Type B pancreatic cell (in vitro differentiated cells): ENCODE measurements around the gene WDR59. TPM values are rescaled to one million over a fixed set of nuclear protein-coding genes. Genes with fewer than 3 reads are reported as not detected.

Experiments used
- DNase-seq: peaks from one replicate; pipeline ENCODE4 v3.0.0; 2021; ENCODE audit warnings: mixed read lengths; ENCODE audit not compliant: unreplicated experiment; ENCODE audit errors: extremely low spot score
- H3K27ac Mint-ChIP-seq: 2 replicates; pipeline ENCODE4 v1.8.0; 2021; ENCODE audit warnings: mild to moderate bottlenecking, mixed read lengths
- H3K27me3 Mint-ChIP-seq: 2 replicates; pipeline ENCODE4 v1.8.0; 2021; ENCODE audit warnings: mixed read lengths
- H3K36me3 Mint-ChIP-seq: 2 replicates; pipeline ENCODE4 v1.8.0; 2021; ENCODE audit warnings: mixed read lengths
- H3K4me1 Mint-ChIP-seq: one replicate; pipeline ENCODE4 v1.8.0; 2021; ENCODE audit warnings: mixed read lengths; ENCODE audit not compliant: unreplicated experiment
- H3K4me3 Mint-ChIP-seq: 2 replicates; pipeline ENCODE4 v1.8.0; 2021; ENCODE audit warnings: mild to moderate bottlenecking, mixed read lengths
- H3K9me3 Mint-ChIP-seq: 2 replicates; pipeline ENCODE4 v1.8.0; 2021; ENCODE audit warnings: mixed read lengths
- total RNA-seq: library from RNA; stranded (reverse); gene quantifications from 2 replicates; pipeline ENCODE4 v1.2.1, GENCODE V29; 2021; ENCODE audit warnings: low replicate concordance
- TF ChIP-seq, protein P1 (sequence below): fragments of 200-600 bp; sonication (generic); conservative IDR thresholded peaks from 2 replicates; pipeline ENCODE4 v1.5.0; 2021; ENCODE audit warnings: antibody characterized with exemption, mild to moderate bottlenecking

WDR59 gene
- total RNA-seq, 1 donor from 2014 or later, result 88.9 TPM

DNA sequence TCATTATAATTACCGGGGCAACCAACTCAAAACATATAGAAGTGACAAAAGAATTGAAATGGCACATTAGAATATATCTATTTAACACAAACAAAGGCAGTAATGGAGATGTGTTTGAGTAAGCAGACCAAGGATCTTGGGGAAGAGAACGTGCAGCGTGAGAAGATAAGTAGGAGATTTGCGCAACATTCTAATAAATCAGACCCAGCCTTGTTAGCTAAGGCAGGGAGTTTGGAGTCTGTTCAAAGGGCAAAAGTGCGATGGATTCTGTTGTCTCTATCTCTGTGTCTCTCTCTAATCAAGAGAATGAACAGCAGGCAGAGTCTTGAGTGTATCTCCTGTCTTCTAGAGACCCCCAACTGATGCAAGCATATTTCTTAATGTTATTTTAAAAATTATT lies 155.3 kb downstream of the WDR59 start:
- Mint-ChIP-seq H3K9me3 (peaks cover 18% of the 10 kb centered on the region), H3K4me3 (no peak overlapping the region), H3K4me1 (peaks cover 12% of the 10 kb centered on the region), H3K36me3 (no peaks in the 10 kb centered on the region), H3K27ac (no peak overlapping the region), H3K27me3 (no peaks in the 10 kb centered on the region)
- DNase-seq, result no peak
- TF ChIP-seq, protein P1, sequence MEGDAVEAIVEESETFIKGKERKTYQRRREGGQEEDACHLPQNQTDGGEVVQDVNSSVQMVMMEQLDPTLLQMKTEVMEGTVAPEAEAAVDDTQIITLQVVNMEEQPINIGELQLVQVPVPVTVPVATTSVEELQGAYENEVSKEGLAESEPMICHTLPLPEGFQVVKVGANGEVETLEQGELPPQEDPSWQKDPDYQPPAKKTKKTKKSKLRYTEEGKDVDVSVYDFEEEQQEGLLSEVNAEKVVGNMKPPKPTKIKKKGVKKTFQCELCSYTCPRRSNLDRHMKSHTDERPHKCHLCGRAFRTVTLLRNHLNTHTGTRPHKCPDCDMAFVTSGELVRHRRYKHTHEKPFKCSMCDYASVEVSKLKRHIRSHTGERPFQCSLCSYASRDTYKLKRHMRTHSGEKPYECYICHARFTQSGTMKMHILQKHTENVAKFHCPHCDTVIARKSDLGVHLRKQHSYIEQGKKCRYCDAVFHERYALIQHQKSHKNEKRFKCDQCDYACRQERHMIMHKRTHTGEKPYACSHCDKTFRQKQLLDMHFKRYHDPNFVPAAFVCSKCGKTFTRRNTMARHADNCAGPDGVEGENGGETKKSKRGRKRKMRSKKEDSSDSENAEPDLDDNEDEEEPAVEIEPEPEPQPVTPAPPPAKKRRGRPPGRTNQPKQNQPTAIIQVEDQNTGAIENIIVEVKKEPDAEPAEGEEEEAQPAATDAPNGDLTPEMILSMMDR, result no peak

DNA sequence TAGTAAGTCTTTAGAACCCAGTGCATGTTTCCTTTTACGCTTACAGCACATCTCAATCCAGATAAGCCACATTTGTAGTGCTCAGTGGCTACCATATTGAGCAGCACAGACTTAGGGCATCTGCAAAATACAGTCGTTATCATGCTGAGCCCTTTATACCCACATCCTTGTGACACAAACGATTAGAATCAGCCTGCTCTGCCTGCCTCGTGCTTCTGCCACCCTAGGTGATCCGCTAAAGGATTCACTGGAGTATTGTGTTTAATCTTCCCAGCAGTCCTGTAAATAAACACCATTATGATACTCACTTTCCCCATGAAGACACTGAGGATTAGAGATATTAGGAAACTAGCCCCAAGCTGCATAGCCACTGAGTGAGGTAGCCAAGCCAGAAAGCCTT lies 159.0 kb downstream of the WDR59 start:
- TF ChIP-seq, protein P1, result no peak
- Mint-ChIP-seq H3K4me3 (no peak overlapping the region), H3K9me3 (peaks cover 22% of the 10 kb centered on the region), H3K36me3 (no peaks in the 10 kb centered on the region), H3K4me1 (peaks cover 12% of the 10 kb centered on the region), H3K27me3 (peaks cover 10% of the 10 kb centered on the region), H3K27ac (no peak overlapping the region)
- no peak for DNase-seq

DNA sequence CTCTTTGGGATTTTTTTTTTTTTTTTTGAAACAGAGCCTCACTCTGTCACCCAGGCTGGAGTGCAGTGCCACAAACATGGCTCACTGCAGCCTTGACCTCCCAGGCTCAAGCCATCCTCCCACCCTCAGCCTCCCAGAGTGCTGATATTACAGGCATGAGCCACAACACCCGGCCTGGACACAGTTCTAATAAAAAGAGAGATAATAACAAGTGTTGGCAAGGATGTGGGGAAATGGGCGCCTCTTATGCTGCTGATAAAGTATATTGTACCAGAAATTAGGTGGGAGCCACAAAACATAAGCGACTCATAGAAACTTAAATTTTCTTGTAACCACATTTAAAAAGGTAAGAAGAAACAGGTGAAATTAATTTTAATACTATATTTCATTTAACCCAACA lies 159.9 kb downstream of the WDR59 start:
- H3K36me3 Mint-ChIP-seq, result no peaks in the 10 kb centered on the region
- H3K27ac Mint-ChIP-seq, result no peak overlapping the region
- H3K27me3 Mint-ChIP-seq, result peaks cover 10% of the 10 kb centered on the region
- DNase-seq, result no peak
- peaks cover 12% of the 10 kb centered on the region for H3K4me1 Mint-ChIP-seq
- TF ChIP-seq, protein P1, result no peak
- peaks cover 22% of the 10 kb centered on the region for H3K9me3 Mint-ChIP-seq
- H3K4me3 Mint-ChIP-seq, result no peak overlapping the region

Other genes with a start within 250 kb of the WDR59 start
- 5.0 and 7.0 TPM in 2 replicates for gene FA2H, start 210.3 kb downstream of the WDR59 start, total RNA-seq
- gene ZNRF1, start 13.9 kb upstream of the WDR59 start, total RNA-seq, result 38.4 and 49.2 TPM in 2 replicates
- gene LDHD, start 131.7 kb upstream of the WDR59 start, total RNA-seq, result 0.69 and 1.8 TPM in 2 replicates
- gene ZFP1, start 163.4 kb upstream of the WDR59 start, total RNA-seq, result 10.0 and 19.8 TPM in 2 replicates
- gene CTRB2, start 222.0 kb upstream of the WDR59 start, total RNA-seq, result not detected in 2 replicates
- gene CTRB1, start 233.9 kb upstream of the WDR59 start, total RNA-seq, result not detected in 2 replicates